ENCODE results near the gene GH1. TPM values are rescaled to one million over a fixed set of nuclear protein-coding genes. Genes with fewer than 3 reads are reported as not detected.

The GH1 gene
- total RNA-seq, 4 donors from 2014 or later, result not detected

DNA sequence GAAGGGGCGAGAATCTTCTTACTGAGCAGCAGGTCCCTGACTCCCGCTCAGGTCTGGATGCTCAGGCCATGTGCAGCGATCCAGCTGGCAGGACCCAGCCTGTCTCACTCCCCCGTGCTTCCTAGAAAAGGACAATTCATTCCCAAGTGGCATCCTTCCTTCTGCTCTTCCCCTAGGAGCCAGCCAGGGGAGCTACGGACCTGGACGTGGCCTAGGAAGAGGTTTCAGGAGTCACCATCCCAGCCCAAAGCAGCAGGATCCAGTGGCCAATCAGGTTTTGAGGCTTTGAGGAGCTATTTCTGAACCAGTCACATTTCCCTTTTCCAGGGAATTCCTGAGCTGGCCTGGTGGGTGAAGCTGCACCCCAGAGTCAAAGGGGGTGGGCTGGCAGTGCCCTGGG is 21.2 kb upstream of the GH1 start:
- H3K27ac ChIP-seq, result no peak overlapping the region
- 85% methylated on average over 4 of the region's 6 CpGs; no CpG with 5 or more reads in 1 of the 2 donors for WGBS, 2 donors (ENCODE audit: low coverage in 1 of 2)
- no peaks in the 10 kb centered on the region for H3K36me3 ChIP-seq
- H3K27me3 ChIP-seq, result peaks cover 7% of the 10 kb centered on the region
- H3K4me3 ChIP-seq, result no peak overlapping the region
- no peaks in the 10 kb centered on the region for H3K9me3 ChIP-seq
- H3K4me1 ChIP-seq, result no peaks in the 10 kb centered on the region
- TF ChIP-seq EP300 (IDR thresholded peaks at IDR 0.05) (no peak), POLR2AphosphoS5 (IDR thresholded peaks at IDR 0.05) (no peak), POLR2A (IDR thresholded peaks at IDR 0.05) (no peak)
- TF ChIP-seq, protein P1, sequence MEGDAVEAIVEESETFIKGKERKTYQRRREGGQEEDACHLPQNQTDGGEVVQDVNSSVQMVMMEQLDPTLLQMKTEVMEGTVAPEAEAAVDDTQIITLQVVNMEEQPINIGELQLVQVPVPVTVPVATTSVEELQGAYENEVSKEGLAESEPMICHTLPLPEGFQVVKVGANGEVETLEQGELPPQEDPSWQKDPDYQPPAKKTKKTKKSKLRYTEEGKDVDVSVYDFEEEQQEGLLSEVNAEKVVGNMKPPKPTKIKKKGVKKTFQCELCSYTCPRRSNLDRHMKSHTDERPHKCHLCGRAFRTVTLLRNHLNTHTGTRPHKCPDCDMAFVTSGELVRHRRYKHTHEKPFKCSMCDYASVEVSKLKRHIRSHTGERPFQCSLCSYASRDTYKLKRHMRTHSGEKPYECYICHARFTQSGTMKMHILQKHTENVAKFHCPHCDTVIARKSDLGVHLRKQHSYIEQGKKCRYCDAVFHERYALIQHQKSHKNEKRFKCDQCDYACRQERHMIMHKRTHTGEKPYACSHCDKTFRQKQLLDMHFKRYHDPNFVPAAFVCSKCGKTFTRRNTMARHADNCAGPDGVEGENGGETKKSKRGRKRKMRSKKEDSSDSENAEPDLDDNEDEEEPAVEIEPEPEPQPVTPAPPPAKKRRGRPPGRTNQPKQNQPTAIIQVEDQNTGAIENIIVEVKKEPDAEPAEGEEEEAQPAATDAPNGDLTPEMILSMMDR (IDR thresholded peaks at IDR 0.05), result no peak
- ATAC-seq, result no peak

DNA sequence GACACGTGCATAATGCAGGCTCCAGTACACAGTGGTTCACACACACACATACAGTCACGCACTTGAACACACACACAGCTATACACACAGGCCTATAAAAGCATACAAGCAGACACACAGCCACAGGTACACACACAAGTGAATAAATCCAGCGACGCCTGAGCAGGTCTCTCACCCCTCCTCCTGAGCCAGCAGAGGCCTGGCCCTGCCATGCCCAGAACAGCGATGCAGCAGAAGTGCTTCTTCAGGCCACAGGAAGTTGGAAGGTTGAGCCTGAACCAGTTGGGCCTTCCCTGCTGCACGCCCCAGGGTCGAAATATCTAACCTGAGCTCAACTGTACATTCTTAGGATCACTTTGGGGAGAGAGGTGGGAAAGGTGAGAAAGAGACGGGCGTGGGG is 20.8 kb upstream of the GH1 start:
- 90 to 93% methylated on average over 2 of the region's 9 CpGs for WGBS, 2 donors (ENCODE audit: low coverage in 1 of 2)
- no peak for TF ChIP-seq POLR2A (IDR thresholded peaks at IDR 0.05)
- TF ChIP-seq, protein P1 (IDR thresholded peaks at IDR 0.05), result no peak
- no peak for TF ChIP-seq POLR2AphosphoS5 (IDR thresholded peaks at IDR 0.05)
- no peak for TF ChIP-seq EP300 (IDR thresholded peaks at IDR 0.05)
- no peaks in the 10 kb centered on the region for H3K9me3 ChIP-seq

DNA sequence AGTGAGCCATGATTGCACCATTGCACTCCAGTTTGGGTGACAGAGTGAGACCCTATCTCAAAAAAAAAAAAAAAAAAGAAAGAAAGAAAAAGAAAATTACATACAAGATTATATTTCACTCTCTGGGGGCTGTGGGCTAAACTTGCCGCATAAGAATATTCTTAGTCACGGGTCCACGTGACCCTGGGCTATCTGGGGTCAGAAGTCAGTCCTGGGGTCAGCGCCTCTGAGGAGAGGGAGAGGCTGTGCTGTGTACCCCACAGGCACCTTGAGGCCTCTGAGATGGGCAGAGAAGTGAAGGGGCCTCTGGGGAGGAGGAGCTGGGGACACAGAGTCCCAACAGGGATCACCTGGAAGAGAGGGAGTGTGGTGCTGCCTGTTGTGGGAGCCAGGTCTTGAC is 19.3 kb upstream of the GH1 start:
- no peak for TF ChIP-seq POLR2A (IDR thresholded peaks at IDR 0.05)
- no peak for TF ChIP-seq EP300 (IDR thresholded peaks at IDR 0.05)
- TF ChIP-seq POLR2AphosphoS5 (IDR thresholded peaks at IDR 0.05), result no peak
- TF ChIP-seq, protein P1 (IDR thresholded peaks at IDR 0.05), result no peak
- H3K27me3 ChIP-seq, result peaks cover 17% of the 10 kb centered on the region
- no peaks in the 10 kb centered on the region for H3K4me1 ChIP-seq
- no peaks in the 10 kb centered on the region for H3K36me3 ChIP-seq
- H3K27ac ChIP-seq, result no peak overlapping the region
- H3K9me3 ChIP-seq, result no peaks in the 10 kb centered on the region
- H3K4me3 ChIP-seq, result no peak overlapping the region
- no peak for ATAC-seq
- WGBS, 2 donors (ENCODE audit: low coverage in 1 of 2), result 87% methylated on average over 4 of the region's 4 CpGs; no CpG with 5 or more reads in 1 of the 2 donors

More for the DNA sequence above, 20.8 kb upstream of the GH1 start:
- Histone ChIP-seq H3K27me3 (peaks cover 10% of the 10 kb centered on the region), H3K27ac (no peak overlapping the region), H3K36me3 (no peaks in the 10 kb centered on the region), H3K4me1 (no peaks in the 10 kb centered on the region), H3K4me3 (no peak overlapping the region)
- no peak for ATAC-seq

DNA sequence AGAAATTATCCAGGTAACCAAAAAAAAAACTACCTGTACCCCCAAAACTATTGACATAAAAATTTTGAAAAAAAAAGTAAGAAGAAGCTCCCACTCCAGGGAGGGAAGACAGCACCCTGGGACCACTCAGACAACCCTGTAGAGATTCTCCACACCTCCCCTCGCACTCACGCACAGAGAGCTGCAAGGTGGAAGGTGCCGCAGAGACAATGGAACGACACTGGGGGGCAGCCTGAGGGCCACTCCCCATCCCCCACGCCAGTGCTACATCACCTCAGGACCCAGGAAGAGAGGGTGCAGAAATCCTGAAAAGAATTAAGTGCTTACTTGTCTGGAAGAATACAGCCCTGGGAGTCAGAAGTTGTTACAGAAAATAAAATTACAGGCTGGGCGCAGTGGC is 18.7 kb upstream of the GH1 start:
- Histone ChIP-seq H3K27ac (no peak overlapping the region), H3K36me3 (no peaks in the 10 kb centered on the region), H3K4me1 (peaks cover 0 to under 1% (median 0%) of the 10 kb centered on the region in 3 donors), H3K9me3 (no peaks in the 10 kb centered on the region), H3K27me3 (peaks cover 17% of the 10 kb centered on the region), H3K4me3 (no peak overlapping the region)
- TF ChIP-seq POLR2A (IDR thresholded peaks at IDR 0.05), result no peak
- TF ChIP-seq POLR2AphosphoS5 (IDR thresholded peaks at IDR 0.05), result no peak
- no peak for TF ChIP-seq EP300 (IDR thresholded peaks at IDR 0.05)
- TF ChIP-seq, protein P1 (IDR thresholded peaks at IDR 0.05), result no peak
- no peak for ATAC-seq
- WGBS, 2 donors (ENCODE audit: low coverage in 1 of 2), result 72 to 96% methylated on average over 4 of the region's 6 CpGs

DNA sequence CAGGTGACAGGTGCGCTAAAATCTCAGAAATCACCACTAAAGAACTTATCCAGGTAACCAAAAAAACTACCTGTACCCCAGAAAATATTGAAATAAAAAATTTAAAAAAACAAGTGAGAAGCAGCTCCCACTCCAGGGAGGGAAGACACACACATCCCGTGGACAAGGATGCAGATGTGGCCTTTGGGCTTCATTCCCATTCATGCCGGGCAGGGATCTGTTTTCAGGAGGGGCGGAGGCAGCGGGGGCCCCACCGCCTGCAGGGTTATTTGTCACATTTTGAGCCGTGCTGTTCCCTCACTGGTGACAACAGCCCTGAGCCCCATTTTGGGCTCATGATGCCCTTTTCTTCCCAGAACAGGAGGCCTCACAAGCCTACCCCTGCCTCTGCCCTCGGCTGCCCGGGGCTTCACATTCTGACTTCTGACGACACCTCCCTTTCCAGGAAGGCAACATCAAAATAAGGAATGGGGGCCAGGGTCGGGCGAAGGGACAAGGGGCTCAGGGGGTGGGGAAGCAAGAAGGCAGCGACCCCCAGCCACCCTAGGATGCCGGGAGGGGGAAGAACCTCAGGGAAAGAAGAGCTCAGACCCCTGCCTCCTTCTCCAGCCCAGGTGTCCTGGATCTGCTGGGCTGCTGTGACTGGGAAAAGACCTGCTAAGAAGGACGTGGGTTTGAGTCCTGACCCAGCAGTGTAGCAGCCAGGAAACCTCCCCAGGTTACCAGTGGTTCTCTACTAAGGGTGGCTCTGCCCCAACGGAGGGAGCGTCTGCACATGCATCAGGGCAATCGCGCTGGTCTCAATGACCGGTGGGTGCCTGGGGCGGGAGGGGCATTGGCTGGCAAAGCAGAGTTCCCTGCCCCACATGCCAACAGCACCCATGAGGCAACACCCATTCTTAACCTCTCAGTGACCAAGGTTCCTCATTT is 15.8 kb upstream of the GH1 start:
- Histone ChIP-seq H3K27ac (no peak overlapping the region), H3K9me3 (no peaks in the 10 kb centered on the region), H3K36me3 (no peaks in the 10 kb centered on the region), H3K4me3 (no peak overlapping the region), H3K27me3 (peaks cover 17% of the 10 kb centered on the region), H3K4me1 (peaks cover 0 to 17% (median 4%) of the 10 kb centered on the region in 3 donors)
- TF ChIP-seq POLR2A (IDR thresholded peaks at IDR 0.05) (no peak), POLR2AphosphoS5 (IDR thresholded peaks at IDR 0.05) (no peak), EP300 (IDR thresholded peaks at IDR 0.05) (no peak)
- TF ChIP-seq, protein P1 (IDR thresholded peaks at IDR 0.05), result no peak
- 54 to 84% methylated on average over 7 of the region's 21 CpGs for WGBS, 2 donors (ENCODE audit: low coverage in 1 of 2)
- ATAC-seq, result no peak

All from gastroesophageal sphincter (tissue), 4 donors.